ENCODE results near the gene IER5L.
A peak's percentile ranks its signal among the peaks of the same experiment; 100 is the strongest.

The IER5L gene

GRCh38 chr9:129135476-129135875 is 42.6 kb downstream of the IER5L start:
- TF ChIP-seq CTCF (IDR thresholded peaks at IDR 0.05; ENCODE audit: insufficient read depth, low read length) (no peak), POLR2AphosphoS5 (IDR thresholded peaks at IDR 0.05; ENCODE audit: low read depth) (no peak), SPI1 (IDR thresholded peaks at IDR 0.05; ENCODE audit: borderline replicate concordance, low read depth) (no peak), GABPA (IDR thresholded peaks at IDR 0.05; ENCODE audit: low read depth) (no peak), REST (IDR thresholded peaks at IDR 0.05; ENCODE audit: insufficient replicate concordance, low read depth) (no peak)
- Histone ChIP-seq H3K4me3 (replicated peaks; ENCODE audit: insufficient read depth, low read length) (no peak overlapping the region), H3K27ac (replicated peaks) (no peak overlapping the region), H3K27me3 (ENCODE audit: insufficient read depth, poor library complexity, severe bottlenecking) (no peaks in the 10 kb centered on the region)
- no peak for DNase-seq (ENCODE audit: low read depth in 1 of 2, low spot score in 1 of 2)

DNA sequence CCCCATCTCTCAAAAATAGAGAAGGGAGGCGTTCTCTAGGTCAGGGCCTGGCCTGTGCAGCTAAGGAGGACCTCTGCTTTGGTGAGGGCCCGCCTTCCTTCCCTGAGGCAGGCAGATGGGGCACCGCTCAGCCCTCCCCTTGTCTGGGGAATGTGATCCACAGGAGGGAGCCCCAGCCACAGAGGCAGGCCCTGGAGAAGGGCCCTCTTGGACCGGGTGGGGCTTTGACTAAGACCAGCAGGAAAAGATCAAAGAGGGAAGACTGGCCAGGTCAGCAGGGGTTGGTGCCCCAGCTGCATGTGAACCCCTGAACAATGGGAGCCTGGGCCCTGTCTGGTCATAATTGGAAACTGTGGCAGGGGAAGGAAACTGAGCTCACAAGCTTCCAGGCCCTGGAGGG is 45.0 kb downstream of the IER5L start:
- Histone ChIP-seq H3K4me3 (replicated peaks; ENCODE audit: insufficient read depth, low read length) (no peak overlapping the region), H3K27ac (replicated peaks) (no peak overlapping the region), H3K27me3 (ENCODE audit: insufficient read depth, poor library complexity, severe bottlenecking) (no peaks in the 10 kb centered on the region)
- TF ChIP-seq CTCF (IDR thresholded peaks at IDR 0.05; ENCODE audit: insufficient read depth, low read length) (no peak), GABPA (IDR thresholded peaks at IDR 0.05; ENCODE audit: low read depth) (no peak), POLR2AphosphoS5 (IDR thresholded peaks at IDR 0.05; ENCODE audit: low read depth) (no peak), SPI1 (IDR thresholded peaks at IDR 0.05; ENCODE audit: borderline replicate concordance, low read depth) (no peak), REST (IDR thresholded peaks at IDR 0.05; ENCODE audit: insufficient replicate concordance, low read depth) (no peak)
- DNase-seq (ENCODE audit: low read depth in 1 of 2, low spot score in 1 of 2): no peak

DNA sequence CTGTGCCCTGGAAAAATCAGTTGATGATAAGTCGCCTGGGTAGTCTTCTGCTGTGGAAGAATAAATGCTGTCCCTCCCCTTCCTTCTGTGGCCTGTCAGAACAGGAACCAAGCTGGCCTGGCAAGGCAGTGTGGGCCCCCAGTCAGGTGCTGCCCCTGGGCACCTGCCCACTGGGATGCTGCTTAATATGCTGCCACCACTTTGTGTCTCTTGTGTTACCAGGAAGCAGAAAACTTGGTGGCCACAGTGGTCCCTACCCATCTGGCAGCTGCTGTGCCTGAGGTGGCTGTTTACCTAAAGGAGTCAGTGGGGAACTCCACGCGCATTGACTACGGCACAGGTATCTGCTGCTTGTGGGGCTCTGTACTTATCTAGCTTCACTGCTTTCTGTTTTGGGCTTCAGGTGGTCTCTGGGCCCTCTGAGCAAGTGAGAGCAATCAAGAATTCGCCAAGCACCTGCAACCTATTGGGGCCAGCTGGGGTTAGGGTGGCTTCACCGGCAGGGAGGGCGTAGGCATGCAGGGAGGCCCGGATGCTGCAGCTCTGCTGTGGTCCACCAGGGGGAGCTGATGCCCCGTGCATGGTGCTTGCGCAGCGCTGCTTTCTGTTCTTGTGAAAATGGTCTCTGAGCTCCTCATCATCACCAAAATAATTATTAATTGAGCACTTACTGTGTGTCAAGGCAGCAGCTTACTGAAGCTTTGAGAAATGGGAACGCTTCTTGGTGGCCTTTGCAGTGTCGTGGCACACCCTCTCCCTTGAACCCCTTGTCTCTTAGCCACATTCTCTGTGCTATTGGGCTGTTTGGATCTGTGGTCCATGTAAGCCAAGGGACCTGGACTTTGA is 46.5 kb downstream of the IER5L start:
- no peak for TF ChIP-seq SPI1 (IDR thresholded peaks at IDR 0.05; ENCODE audit: borderline replicate concordance, low read depth)
- TF ChIP-seq POLR2AphosphoS5 (IDR thresholded peaks at IDR 0.05; ENCODE audit: low read depth): no peak
- TF ChIP-seq REST (IDR thresholded peaks at IDR 0.05; ENCODE audit: insufficient replicate concordance, low read depth): no peak
- no peak for TF ChIP-seq GABPA (IDR thresholded peaks at IDR 0.05; ENCODE audit: low read depth)
- peak; percentile 99 for TF ChIP-seq CTCF (IDR thresholded peaks at IDR 0.05; ENCODE audit: insufficient read depth, low read length)

More for the DNA sequence above, 46.5 kb downstream of the IER5L start:
- H3K4me3 ChIP-seq (replicated peaks; ENCODE audit: insufficient read depth, low read length): no peak overlapping the region
- DNase-seq (ENCODE audit: low read depth in 1 of 2, low spot score in 1 of 2): peak; percentile 30 to 78
- no peaks in the 10 kb centered on the region for H3K27me3 ChIP-seq (ENCODE audit: insufficient read depth, poor library complexity, severe bottlenecking)
- H3K27ac ChIP-seq (replicated peaks): no peak overlapping the region

All from HL-60 (cell line).